GM18909 (cell line): ENCODE measurements around the gene TMEM132D.

Experiments
- ATAC-seq: cut with Tn5 transposase; IDR thresholded peaks from one replicate; pipeline ENCODE4 v1.9.1; 2021; ENCODE audit warnings: mild to moderate bottlenecking; ENCODE audit not compliant: unreplicated experiment, poor library complexity

TMEM132D gene

DNA sequence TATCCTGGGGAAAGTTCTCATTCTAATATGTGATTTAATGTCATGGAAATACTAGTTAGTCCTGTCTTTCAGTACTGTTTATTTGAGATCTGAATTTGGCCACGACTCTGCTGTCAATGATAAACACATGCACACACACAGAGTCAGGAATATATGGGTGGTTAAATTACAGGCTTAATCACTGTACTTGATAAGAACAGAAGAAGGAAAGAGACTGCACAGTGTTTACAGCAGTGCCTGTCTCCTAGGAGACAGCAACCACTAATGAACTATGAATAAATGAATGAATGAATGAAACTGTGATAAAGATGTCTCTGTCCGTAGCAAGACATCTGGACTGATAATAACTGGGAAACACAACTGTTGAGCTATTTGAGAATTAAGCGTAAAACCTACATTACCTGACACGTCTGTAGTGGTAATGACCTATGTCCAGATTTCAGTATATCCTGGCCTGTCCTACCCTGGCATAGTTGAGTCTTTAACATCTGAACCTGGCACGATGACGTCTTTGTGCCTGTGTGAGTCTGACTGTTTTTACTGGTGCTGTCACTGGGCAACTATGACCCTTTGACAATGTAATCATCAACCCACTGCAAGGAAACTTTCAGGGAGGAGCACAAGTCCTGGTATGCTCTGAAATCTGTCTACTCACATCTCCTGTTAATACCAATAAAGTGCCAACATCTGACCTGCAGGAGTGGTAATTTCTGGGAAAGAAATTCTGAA, 524.6 kb downstream of the TMEM132D start:
- ATAC-seq: no peak

- ATAC-seq: no peak
Observed at GRCh38 chr12:129378496-129378895, 525.3 kb downstream of the TMEM132D start.

DNA sequence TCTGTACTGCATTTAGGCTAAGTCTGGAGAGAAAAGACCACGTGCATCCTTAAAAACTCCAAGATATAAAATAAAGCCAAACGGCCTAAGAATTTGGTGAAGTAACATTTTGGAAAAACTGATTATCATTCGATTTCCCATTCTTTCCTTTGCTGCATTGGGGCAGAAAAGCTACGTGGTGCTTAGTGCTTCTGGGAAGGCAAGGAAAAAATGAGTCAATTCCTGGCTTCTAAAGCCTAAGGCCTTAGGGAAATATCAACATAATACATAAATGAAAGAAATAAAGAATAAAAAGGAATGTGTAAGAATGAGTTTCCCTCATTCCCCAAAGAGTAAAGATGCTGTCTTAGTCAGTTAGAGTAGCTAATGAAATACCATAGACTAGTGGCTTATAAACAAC, 530.1 kb downstream of the TMEM132D start:
- no peak for ATAC-seq

DNA sequence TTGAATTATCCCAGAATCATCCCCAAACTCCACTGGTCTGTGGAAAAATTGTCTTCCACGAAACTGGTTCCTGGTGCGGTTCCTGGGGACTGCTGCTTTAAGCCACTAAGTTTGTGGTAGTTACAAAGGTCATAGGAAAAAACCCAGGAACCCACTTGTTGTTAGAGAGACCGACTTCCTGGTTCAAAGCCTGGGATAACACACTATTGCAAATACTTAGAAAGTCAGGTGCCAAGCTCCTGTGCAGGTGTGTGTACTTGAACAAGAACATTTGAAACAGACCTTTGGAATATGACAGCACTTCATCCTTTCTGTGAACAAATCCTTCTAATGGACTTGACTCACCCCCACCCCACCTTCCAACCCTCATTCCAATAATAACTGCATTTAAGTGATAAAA, 530.9 kb downstream of the TMEM132D start:
- no peak for ATAC-seq

DNA sequence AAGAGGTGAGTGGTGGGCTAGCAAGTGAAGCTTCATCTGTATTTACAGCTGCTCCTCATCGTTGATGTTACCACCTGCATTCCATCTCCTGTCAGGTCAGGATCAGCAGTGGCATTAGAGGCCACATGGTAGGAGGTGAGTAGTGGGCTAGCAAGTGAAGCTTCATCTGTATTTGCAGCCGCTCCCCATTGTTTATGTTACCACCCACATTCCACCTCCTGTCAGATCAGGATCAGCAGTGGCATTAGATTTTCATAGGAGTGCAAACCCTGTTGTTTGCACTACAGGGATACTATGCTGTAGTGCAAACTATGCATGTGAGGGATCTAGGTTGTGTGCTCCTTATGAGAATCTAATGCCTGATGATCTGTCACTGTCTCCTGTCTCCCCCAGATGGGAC, 531.5 kb downstream of the TMEM132D start:
- no peak for ATAC-seq

GRCh38 chr12:129371268-129371667, 532.6 kb downstream of the TMEM132D start:
- no peak for ATAC-seq

- ATAC-seq: no peak
Observed at GRCh38 chr12:129366656-129367055, 537.2 kb downstream of the TMEM132D start.

- ATAC-seq: no peak
Observed at GRCh38 chr12:129363041-129363440, 540.8 kb downstream of the TMEM132D start.

DNA sequence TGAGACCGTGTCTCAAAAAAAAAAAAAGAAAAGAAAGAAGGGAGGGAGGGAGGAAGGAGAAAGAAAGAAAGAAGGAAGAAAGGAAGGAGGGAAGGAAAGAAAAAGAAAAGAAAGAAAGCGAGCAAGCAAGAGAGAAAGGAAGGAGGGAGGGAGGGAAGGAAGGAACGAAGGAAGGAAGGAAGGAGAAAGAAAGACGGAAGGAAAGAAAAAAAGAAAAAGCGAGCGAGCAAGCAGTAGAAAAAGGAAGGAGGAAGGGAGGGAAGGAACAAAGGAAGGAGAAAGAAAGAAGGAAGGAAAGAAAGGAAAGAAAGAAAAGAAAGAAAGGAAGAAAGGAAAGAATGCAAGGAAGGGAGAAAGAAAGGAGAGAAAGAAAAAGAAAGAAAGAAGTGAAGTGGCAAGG, 546.6 kb downstream of the TMEM132D start:
- no peak for ATAC-seq

DNA sequence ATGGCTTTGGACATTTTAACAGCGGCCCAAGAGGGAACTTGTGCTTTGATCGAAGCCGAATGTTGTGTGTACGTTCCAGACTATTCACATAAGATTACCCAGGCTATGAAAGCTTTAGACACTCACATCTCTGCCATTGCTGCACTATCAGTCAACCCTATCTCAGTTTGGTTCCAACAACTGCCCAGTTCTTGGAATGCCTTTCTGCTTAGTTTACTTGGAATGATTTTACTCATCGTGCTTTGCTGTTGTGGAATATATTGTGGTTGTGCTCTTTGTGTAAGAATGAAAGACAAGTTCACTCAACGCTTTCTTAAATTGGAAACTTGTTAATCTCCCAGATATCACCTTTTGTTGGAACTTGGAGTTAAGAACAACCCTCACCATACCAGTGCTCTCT, 552.3 kb downstream of the TMEM132D start:
- no peak for ATAC-seq

GRCh38 chr12:129339336-129339735, 564.5 kb downstream of the TMEM132D start:
- ATAC-seq: no peak

GRCh38 chr12:129337413-129337812, 566.4 kb downstream of the TMEM132D start:
- no peak for ATAC-seq

- no peak for ATAC-seq
Observed at GRCh38 chr12:129335773-129336172, 568.1 kb downstream of the TMEM132D start.

- ATAC-seq: no peak
Observed at GRCh38 chr12:129332286-129332685, 571.5 kb downstream of the TMEM132D start.

- no peak for ATAC-seq
Observed at GRCh38 chr12:129331356-129332085, 572.3 kb downstream of the TMEM132D start.

DNA sequence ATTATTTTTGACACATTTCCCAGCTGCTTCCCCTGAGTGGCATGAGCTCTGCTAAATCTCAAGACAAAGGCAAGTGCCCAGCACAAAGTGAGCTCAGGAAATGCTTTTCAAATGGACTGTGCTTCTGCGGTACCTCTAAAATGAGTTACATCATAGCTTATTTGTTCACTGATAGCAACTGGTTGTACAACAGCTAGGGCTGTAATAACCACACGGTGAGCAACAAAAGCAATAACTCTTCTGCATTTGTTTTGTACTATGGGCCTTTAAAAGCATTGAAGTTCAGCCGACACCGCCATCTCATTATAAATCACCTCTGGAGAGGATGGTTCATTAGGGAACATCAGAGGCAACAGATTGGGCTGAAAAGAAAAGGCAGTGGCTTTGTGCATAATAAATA, 575.6 kb downstream of the TMEM132D start:
- ATAC-seq: no peak

DNA sequence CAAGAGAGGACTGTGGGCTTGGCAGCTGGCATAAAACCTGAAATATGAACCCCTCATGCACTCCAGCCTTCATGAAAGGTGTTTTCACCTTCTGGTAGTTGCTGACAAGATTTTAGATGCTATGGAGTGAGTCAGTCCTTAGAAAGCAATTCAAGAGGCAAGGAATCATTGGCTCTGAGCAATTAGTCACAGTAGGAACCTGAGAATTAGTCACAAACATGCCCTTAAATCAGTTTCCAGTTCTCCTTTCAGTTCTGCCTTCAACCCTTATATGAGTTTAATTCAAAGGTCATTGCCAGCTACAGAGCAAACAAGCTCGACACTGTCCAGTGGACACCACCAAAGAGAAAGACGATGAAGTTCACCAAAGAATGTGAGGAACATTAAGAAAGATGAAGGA, 578.3 kb downstream of the TMEM132D start:
- no peak for ATAC-seq

- ATAC-seq: no peak
Observed at GRCh38 chr12:129312048-129312447, 591.8 kb downstream of the TMEM132D start.

DNA sequence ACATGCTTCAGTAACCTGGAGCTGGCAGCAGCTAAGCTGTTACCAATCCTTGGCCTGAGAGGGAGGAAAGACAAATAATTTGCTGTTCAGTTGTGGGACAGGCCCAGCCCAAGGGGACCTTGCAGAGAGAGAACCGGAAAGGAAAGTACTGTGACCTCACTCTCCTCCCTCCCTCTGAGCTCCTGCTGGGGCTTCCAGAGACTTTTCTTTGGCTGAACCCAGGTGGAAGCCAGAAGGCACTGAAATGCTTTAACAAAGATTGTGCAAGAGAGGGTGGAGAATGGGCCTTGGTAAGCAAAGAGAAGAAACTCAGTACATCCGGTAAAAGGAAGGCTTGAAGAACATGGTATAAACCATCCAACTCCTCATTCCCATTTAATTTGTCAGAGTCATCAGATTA, 593.5 kb downstream of the TMEM132D start:
- ATAC-seq: no peak

DNA sequence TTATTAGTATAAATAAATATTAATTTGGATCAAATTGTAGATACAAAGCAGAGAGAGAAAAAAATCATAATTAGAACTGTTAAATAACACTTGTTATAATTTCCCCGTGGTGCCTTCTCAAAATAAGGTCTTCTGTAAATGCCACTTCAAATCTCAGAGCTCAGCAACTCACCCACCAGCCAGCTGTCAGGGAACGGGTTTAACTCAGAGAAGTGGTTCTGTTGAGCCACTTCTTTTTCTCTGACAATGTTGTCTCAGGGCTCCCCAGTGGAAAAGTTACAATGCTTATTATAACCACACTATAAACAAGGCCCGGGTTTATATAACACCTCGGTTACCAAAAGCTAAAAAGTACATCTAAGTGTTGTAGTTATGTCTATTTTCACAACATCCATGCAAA, 598.0 kb downstream of the TMEM132D start:
- ATAC-seq: no peak

GRCh38 chr12:129304529-129304928, 599.3 kb downstream of the TMEM132D start:
- no peak for ATAC-seq

DNA sequence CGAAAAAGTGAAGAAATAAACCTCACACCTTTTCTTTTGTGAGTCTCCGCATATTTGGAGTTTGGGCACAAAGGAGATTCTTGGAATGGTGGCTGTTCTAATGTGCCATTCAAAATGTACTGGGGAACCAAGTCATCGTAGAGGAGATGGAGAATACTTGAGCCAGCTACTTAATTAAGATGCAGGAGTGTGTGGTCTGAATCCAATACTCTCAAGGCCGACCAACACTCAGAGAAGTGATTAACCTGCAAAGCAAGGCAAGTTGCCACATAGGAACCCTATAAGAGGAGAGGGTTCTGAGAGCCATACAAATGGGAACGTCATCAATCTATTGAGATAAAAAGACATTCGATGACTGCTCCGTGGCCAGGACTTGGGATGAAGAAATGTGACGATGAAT, 603.8 kb downstream of the TMEM132D start:
- ATAC-seq: no peak
